OCI-LY1 (cell line): ENCODE results near the gene ALLC.

Experiments
- H2AFZ ChIP-seq: fragments of 200-600 bp; sonication (generic), shearing (Covaris generic); 2 replicates; pipeline ENCODE4 v1.6.0; 2014; ENCODE audit warnings: antibody characterized with exemption, mild to moderate bottlenecking, low read length
- H3F3A ChIP-seq: fragments of 200-600 bp; sonication (generic), shearing (Covaris generic); 2 replicates; pipeline ENCODE4 v1.6.0; 2014; ENCODE audit warnings: mild to moderate bottlenecking, antibody characterized with exemption, low read length, moderate library complexity; ENCODE audit not compliant: insufficient read depth
- H3K27ac ChIP-seq: fragments of 200-600 bp; sonication (generic); 2 replicates; pipeline ENCODE4 v1.5.1; 2014; ENCODE audit warnings: low read length, mixed run types, mild to moderate bottlenecking, low read depth; ENCODE audit not compliant: poor library complexity, severe bottlenecking
- H3K27me3 ChIP-seq: fragments of 200-600 bp; sonication (generic); 2 replicates; pipeline ENCODE4 v1.6.0; 2014; ENCODE audit warnings: antibody characterized with exemption, mild to moderate bottlenecking, low read length, moderate library complexity; ENCODE audit not compliant: insufficient read depth
- H3K36me3 ChIP-seq: fragments of 200-600 bp; sonication (generic); 2 replicates; pipeline ENCODE4 v1.6.1; 2014; ENCODE audit warnings: mild to moderate bottlenecking, antibody characterized with exemption, low read length, moderate library complexity, mixed read lengths; ENCODE audit not compliant: insufficient read depth
- H3K4me1 ChIP-seq: fragments of 200-600 bp; sonication (generic); 2 replicates; pipeline ENCODE4 v1.5.1; 2014; ENCODE audit warnings: mild to moderate bottlenecking, low read length, moderate library complexity; ENCODE audit not compliant: insufficient read depth, severe bottlenecking
- H3K4me2 ChIP-seq: fragments of 200-600 bp; sonication (generic), shearing (Covaris generic); 2 replicates; pipeline ENCODE4 v1.6.1; 2014; ENCODE audit warnings: low read length
- H3K4me3 ChIP-seq: fragments of 200-600 bp; sonication (generic); 2 replicates; pipeline ENCODE4 v1.5.1; 2014; ENCODE audit warnings: low read length, low read depth, mild to moderate bottlenecking, mixed read lengths; ENCODE audit not compliant: poor library complexity, severe bottlenecking
- H3K79me2 ChIP-seq: fragments of 200-600 bp; shearing (Covaris generic); 2 replicates; pipeline ENCODE4 v1.6.1; 2016; ENCODE audit warnings: mixed run types, low read length, mixed read lengths; ENCODE audit not compliant: insufficient read depth
- H3K9ac ChIP-seq: fragments of 200-600 bp; sonication (generic), shearing (Covaris generic); 2 replicates; pipeline ENCODE4 v1.6.1; 2014; ENCODE audit warnings: mild to moderate bottlenecking, low read length, mixed read lengths
- H3K9me2 ChIP-seq: fragments of 200-600 bp; sonication (generic), shearing (Covaris generic); 2 replicates; pipeline ENCODE4 v1.6.1; 2014; ENCODE audit warnings: low read depth, mild to moderate bottlenecking, low read length, mixed read lengths
- H3K9me3 ChIP-seq: fragments of 200-600 bp; shearing (Covaris generic); 2 replicates; pipeline ENCODE4 v1.6.1; 2014; ENCODE audit warnings: low read length, mixed read lengths
- H4K20me1 ChIP-seq: fragments of 200-600 bp; sonication (generic), shearing (Covaris generic); 2 replicates; pipeline ENCODE4 v1.6.0; 2016; ENCODE audit warnings: mild to moderate bottlenecking, low read length; ENCODE audit not compliant: insufficient read depth
- CTCF ChIP-seq: fragments of 200-600 bp; sonication (generic), shearing (Covaris generic); IDR thresholded peaks from 2 replicates; pipeline ENCODE4 v1.5.1; 2017; ENCODE audit warnings: mild to moderate bottlenecking, antibody characterized with exemption, low read length, moderate library complexity, mixed read lengths
- EZH2 ChIP-seq: fragments of 200-600 bp; sonication (generic), shearing (Covaris generic); IDR thresholded peaks from 2 replicates; pipeline ENCODE4 v1.8.0; 2017; ENCODE audit warnings: borderline replicate concordance, mixed run types, mild to moderate bottlenecking, antibody characterized with exemption, low read length, moderate library complexity, mixed read lengths

ALLC gene

GRCh38 chr2:3639015-3639630, 18.9 kb upstream of the ALLC start:
- Histone ChIP-seq H3K9me2 (no peaks in the 10 kb centered on the region), H3K9ac (no peak overlapping the region), H3K36me3 (no peaks in the 10 kb centered on the region), H3F3A (no peaks in the 10 kb centered on the region), H4K20me1 (no peaks in the 10 kb centered on the region), H3K9me3 (no peaks in the 10 kb centered on the region), H3K27me3 (0 out of 2 replicates have a peak, but pooled peaks cover 6% of the 10 kb centered on the region), H3K27ac (no peak overlapping the region), H3K79me2 (no peaks in the 10 kb centered on the region), H3K4me3 (no peak overlapping the region), H2AFZ (no peak overlapping the region), H3K4me1 (no peaks in the 10 kb centered on the region), H3K4me2 (no peak overlapping the region)
- no peak for TF ChIP-seq CTCF
- no peak for TF ChIP-seq EZH2

- H3K27me3 ChIP-seq = 0 out of 2 replicates have a peak, but pooled peaks cover 6% of the 10 kb centered on the region
Observed at GRCh38 chr2:3639653-3640052, 18.3 kb upstream of the ALLC start.

GRCh38 chr2:3641181-3641580, 16.8 kb upstream of the ALLC start:
- Histone ChIP-seq H3K4me2 (no peak overlapping the region), H3K4me3 (no peak overlapping the region), H3K36me3 (no peaks in the 10 kb centered on the region), H4K20me1 (no peaks in the 10 kb centered on the region), H3K4me1 (no peaks in the 10 kb centered on the region), H3K9ac (no peak overlapping the region), H2AFZ (no peak overlapping the region), H3K27ac (no peak overlapping the region), H3F3A (no peaks in the 10 kb centered on the region), H3K9me2 (no peaks in the 10 kb centered on the region), H3K79me2 (no peaks in the 10 kb centered on the region), H3K27me3 (0 out of 2 replicates have a peak, but pooled peaks cover 6% of the 10 kb centered on the region), H3K9me3 (no peaks in the 10 kb centered on the region)
- TF ChIP-seq EZH2 (no peak), CTCF (no peak)

More at GRCh38 chr2:3639653-3640052, 18.3 kb upstream of the ALLC start:
- Histone ChIP-seq H3K4me2 (no peak overlapping the region), H3K4me1 (no peaks in the 10 kb centered on the region), H3K9me3 (no peaks in the 10 kb centered on the region), H3K9ac (no peak overlapping the region), H3K4me3 (no peak overlapping the region), H2AFZ (no peak overlapping the region), H3K79me2 (no peaks in the 10 kb centered on the region), H3F3A (no peaks in the 10 kb centered on the region), H4K20me1 (no peaks in the 10 kb centered on the region), H3K9me2 (no peaks in the 10 kb centered on the region), H3K27ac (no peak overlapping the region), H3K36me3 (no peaks in the 10 kb centered on the region)
- no peak for TF ChIP-seq EZH2
- TF ChIP-seq CTCF = no peak
